ENCODE results near the gene PRR30.
A peak's percentile ranks its signal among the peaks of the same experiment; 100 is the strongest.
"Not testable (repeated sequence)": the region's sequence is repeated elsewhere in the genome, so short reads cannot be mapped to it uniquely, and the experiment has no call there.

PRR30 gene

DNA sequence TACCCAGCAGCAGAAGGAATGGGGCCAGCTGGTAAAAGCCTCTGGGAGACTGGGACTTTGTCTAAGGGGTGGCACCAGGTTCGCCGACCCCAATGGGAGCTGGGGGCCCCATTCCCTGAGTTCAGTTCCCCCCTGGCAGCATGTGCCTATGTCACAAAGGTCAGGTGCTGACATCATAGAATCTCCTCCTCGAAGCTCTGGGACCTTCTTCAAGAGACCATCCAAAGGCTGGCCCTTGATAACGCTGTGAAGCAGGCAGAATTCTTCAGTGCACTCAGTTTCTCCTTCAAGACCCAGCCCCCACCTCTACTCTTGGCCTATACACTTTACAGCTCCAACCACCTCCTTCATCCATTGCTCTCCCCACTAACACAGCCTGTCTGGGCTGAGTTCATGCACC, at the start of gene PRR30:
Gene PRR30 (minus strand): TSS at position 101 of the 400 bp plus-strand sequence. CDS start 1,081 bp downstream, outside the sequence.
- DNase-seq = no peak

DNA sequence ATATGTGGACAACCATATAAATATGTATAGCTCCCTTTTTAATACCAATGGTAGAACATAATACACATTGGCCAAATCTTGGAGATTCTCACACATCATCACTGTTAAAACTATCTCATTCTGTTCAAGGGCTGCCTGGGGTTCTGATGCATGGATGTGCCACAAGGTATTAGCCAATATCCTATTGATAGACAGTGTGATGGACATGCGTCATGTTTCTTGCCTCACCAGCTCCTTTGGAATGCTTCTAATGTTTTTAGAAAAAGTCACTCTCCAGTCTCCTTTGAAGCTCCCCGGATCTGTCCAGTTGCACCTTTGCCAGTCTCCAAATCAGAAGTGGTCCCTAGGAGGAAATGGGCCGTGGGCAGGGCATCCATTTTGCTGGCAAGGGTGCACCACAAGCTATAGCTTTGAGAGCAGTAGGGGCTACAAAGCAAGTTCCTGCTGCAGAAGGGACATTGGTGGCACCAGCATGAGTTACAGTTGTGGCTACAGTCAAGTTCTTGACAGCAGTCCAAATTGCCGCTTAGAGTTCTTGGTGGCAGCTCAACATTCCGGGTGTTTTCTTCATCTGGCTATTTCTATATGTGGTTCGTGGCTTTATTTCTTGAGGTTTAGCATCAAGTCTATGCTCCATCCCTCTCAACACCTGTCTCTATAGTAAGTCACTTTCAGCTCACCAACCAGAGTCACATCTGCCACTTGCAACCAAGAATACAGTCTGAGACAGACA, 47.6 kb upstream of the PRR30 start:
- DNase-seq = no peak

DNA sequence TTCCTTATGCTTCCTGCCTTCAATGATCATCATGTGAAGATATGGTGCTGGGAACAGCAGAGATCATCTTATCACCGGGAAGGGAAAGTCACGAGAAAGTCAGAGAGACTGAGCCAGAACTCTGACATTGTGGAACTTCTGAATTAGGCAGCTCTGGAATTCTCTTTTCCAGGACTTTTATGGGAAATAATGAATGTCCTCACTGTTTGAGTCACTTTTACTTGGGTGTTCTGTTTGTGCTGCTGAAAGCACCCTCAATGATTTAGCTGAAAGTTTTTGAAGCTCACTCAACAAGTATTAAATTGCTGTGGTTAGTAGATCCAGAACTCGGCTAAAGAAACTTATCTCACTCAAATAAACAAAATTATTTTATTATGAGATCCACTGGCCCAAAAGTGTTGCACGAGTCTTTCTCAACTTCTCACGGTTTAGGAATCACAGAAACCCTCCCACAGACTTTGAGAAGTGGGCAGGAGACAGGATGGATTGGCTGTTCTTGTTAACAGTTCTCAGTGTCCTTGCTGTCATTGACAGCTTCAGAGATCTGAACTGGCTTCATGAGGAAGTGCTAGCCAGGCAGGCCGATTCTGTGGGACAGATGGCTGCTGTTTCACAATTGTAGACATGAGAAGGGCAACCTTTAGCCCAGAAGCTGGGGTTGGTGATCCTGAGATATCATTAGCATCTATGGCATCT, 46.3 kb upstream of the PRR30 start:
- DNase-seq = peak; percentile 22

GRCh38 chr2:27184115-27184514, 44.9 kb upstream of the PRR30 start:
- DNase-seq = no peak

DNA sequence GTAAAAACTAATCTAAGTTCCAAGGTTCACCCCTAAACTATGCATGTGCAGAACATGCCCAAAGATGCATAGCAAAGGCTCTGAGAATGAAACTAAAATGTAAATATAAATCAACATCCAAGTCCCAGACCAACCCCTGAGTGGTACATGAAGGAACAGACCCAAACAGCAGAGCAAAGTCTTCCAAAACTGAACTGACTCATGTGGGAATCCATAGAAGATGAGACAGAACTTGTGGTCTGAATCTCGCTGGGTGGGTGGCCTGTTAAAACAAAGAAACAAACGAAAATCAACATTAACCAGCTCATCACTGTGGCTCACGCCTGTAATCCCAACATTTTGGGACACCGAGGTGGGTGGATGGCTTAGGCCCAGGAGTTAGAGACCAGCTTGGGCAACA, 43.1 kb upstream of the PRR30 start:
- DNase-seq = no peak

DNA sequence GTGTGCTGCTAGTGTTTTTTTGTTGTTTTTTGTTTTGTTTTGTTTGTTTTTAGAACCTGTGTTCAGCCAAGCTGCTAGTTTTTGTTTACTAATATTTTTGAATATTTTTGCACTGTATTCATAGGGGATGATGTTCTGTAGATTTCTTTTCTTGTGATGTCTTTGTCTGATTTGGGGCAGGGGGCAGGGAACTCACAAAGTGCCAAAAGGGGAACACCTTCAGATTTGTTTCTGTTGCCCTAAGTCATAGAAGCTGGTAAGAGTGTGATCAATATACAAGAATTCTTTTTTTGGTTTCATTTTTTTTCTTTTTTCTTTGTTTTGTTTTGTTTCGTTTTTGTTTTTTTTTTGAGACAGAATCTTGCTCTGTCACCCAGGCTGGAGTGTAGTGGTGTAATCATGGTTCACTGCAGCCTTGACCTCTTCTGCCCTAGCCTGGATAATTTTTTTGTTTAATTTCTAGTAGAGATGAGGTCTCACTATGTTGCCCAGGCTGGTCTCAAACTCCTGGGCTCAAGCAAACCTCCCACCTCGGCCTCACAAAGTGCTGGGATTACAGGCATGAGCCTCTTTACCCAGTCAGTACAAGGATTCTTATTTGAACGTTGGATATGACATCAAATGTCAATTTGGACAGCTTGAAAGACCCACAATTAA, 40.3 kb upstream of the PRR30 start:
- DNase-seq = no peak

GRCh38 chr2:27178469-27178868, 39.3 kb upstream of the PRR30 start:
- no peak for DNase-seq

DNA sequence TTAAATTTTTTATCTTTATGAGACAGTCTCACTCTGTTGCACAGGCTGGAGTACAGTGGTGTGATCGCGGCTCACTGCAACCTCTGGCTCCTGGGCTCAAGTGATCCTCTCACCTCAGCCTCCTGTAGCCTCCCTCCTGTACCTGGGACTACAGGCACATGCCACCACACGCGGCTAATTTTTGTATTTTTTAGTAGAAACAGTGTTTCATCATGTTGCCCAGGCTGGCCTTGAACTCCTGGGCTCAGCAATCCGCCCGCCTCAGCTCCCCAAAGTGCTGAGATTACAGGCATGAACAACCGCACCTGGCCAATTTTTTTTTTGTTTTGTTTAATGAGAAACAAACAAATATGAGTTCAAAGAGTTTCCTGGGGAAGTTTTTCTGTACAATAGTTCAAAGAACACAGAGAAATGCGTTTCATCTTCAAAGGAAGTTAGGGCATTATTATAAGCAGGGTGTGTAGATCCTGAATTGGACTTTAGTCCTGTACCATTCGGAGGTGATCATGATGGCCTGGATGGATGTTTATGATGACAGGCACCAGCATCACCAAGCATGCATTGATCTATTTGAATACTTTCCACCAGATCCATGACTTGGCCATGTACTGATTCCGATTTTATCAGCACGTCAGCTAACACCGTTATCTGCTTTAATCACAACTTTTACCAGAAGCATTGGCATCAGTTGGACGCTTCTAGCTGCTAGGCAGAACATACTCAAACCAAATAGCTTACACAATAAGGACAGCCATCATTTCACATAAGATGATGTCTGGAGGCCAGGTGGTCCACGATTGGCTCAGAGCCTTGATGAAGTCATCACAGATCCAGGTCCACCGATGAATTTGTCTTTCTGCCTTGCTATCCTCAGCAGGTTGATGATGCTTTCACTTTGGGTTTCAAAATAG, 38.5 kb upstream of the PRR30 start:
- no peak for DNase-seq

DNA sequence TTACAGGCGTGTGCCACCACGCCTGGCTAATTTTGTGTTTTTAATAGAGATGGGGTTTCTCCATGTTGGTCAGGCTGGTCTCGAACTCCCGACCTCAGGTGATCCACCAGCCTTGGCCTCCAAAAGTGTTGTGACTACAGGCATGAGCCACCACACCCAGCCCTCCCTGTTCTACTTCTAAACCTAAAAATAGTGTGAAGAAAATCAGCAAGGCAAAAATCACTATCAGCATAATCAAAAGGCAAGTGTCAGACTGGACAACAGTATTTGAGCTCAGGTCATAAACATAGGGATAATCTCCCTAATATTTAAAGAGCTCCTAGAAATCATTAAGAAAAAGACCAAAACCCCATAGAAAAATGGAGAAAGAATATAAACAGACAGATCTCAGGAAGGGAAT, 36.6 kb upstream of the PRR30 start:
- not testable (repeated sequence) for DNase-seq

DNA sequence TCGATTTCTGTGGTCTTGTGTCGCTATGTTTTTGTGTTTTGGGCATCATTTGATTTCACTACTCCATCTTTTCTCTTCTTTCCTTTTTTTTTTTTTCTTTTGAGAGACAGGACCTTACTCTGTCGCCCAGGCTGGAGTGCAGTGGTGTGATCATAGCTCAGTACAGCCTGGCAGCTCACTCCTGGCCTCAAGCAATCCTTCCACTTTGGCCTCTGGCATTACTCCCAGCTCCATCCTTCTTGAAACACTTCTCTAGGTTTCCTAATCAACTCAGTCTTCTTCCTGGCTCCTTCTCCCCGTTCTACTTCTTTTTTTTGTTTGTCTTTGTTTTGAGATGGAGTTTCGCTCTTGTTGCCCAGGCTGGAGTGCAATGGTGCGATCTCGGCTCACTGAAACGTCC, 36.1 kb upstream of the PRR30 start:
- no peak for DNase-seq

DNA sequence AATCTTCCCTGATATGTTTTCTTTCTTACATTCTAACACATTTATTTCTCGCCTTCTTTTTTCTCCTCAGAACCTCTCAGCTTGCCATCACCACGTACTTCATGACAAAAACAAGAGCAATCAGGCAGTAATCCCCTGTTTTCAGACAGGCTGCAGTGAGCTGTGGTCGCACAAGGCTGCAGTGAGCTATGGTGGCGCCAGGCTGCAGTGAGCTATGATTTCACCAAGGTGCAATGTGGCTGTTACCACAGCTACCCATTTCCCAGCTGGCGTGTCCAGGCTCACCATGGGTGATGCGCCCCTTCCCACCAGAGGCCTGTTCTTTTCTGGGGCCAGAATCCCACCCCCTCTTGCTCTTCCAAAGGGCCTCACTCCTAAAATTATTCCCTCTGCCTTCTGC, 35.4 kb upstream of the PRR30 start:
- DNase-seq = no peak

DNA sequence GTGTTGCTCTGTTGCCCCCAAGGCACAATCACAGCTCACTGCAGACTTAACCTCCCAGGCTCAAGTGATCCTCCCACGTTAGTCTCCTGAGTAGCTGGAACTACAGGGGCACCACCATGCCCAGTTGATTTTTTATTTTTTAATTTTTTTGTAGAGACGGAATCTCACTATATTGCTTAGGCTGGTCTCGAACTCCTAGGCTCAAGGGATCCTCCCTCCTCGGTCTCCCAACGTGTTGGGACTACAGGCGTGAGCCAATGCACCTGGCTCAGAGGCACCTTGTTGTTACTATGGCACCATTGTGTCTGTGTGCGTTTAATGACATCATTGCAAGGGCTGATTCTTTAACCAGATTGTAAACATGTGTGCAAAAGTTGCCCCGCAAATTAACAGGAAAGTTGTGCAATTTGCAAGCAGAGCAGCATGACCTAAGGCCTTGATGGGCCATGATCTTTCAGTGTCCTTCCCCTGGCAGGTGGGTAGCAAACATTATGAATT, 32.2 kb upstream of the PRR30 start:
- no peak for DNase-seq

GRCh38 chr2:27170581-27171337, 31.5 kb upstream of the PRR30 start:
- no peak for DNase-seq

- DNase-seq = no peak
Measured at GRCh38 chr2:27164960-27165763, 26.0 kb upstream of the PRR30 start.

DNA sequence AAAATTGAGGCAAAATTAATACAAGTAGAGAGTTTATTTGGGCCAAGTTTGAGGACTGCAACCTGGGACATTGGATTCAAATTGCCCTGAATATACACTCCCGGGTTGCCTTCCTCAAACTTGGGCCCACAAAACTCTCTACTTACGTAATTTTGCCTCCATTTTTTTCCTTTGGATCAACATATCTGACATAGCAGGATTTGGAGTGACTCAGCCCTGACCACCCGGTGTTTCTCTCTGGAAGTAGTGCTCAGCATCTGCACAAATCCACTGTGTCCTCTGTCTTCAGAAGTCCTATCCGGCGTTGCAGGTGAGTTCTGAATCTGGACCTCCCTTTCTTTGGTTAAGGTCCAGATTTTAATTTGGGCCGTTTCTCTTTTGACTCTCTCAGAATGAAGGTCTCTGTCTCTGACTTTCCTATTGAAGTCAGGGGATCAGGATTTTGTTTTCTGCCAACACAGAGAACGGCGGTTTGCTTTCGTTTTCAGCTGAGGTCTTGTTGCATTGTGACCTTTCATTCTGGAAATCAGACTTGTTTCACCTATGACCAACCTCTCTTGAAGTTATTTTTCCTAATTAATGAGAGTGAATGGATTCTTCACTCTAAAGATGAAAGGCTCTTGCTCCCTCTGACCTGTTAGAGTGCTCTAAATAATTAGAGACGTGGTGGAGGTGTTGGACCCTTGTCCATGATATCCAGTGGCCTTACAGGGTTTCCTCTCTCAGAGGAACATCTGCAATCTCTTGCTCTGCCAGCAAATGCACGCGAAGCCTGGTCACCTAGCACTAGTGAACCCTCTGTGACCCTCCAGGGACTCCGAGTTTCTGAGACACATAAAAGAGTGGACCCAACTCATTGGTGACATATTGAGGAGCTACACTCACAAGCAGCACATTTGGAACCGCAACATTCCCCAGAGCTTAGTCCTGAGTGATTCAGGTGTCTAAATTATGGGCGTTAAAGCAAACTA, 23.2 kb upstream of the PRR30 start:
- DNase-seq = no peak

DNA sequence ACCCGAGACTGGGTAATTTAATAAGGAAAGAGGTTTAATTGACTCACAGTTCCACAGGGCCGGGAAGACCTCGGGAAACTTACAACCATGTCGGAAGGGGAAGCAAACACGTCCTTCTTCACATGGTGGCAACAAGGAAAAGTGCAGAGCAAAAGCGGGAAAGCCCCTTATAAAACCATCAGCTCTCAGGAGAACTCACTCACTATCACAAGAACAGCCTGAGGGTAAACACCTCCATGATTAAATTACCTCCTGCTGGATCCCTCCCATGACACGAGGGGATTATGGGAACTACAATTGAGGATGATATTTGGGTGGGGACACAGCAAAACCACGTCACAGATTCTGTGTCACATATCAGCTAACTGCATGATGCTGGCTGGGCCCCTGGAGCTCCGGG, 21.0 kb upstream of the PRR30 start:
- no peak for DNase-seq

DNA sequence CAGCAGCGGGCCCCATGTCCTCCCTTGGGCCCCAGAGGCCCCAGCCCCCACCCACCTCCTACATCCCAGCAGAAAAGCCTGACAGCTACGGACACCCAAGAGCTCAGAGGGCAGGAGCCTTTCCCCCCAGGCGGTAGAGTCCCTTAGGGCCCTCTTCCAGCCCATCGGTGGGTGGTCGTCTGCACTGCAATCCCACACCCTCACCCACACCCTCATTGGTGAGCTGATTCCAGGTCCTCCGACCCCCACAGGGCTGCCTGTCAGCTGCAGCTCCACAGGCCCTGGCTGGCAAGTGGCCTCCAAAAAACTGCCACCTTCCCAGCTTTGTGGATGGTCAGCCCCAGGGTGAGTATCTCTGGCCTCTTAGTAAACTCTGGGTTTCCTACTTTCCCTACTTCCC, 20.1 kb upstream of the PRR30 start:
- no peak for DNase-seq

GRCh38 chr2:27158468-27158867, 19.3 kb upstream of the PRR30 start:
- DNase-seq = no peak

- no peak for DNase-seq
Measured at GRCh38 chr2:27155069-27155520, 15.9 kb upstream of the PRR30 start.

DNA sequence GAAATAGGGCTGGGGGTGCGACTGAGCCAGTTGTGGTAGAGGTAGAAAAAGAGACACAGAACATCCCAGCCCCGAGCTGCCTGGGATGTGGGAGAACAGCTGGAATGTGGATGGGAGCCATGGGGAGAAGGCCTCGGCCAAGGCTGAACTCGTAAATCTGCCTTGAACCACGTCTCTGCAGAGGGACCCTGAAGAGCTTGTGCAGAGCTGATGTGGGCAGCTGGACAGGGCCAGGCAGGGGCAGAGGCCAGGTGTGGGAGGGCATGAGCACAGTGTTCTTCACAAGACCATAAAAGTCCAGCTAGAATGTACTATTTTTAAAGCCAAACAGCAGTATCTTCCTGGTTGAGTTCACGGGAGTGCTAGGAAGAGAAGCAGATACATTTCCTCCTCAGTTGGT, 15.3 kb upstream of the PRR30 start:
- DNase-seq = no peak
